HepG2 (cell line): ENCODE data around the gene AUP1. TPM values are rescaled to one million over a fixed set of nuclear protein-coding genes. Genes with fewer than 3 reads are reported as not detected.

Source experiments
- AFF4 ChIP-seq: sonication (generic); formaldehyde crosslinking; IDR thresholded peaks from 2 replicates; pipeline ENCODE4 v1.4.0; 2020; ENCODE audit warnings: missing genetic modification reagents
- ARID5B ChIP-seq: IDR thresholded peaks from 2 replicates; pipeline ENCODE4 v1.4.0; 2020; ENCODE audit warnings: mild to moderate bottlenecking, missing genetic modification reagents
- ATF5 ChIP-seq: sonication (generic); formaldehyde crosslinking; IDR thresholded peaks from 2 replicates; pipeline ENCODE4 v1.4.0; 2020; ENCODE audit warnings: mild to moderate bottlenecking, low read depth, missing genetic modification reagents
- HNF4A ChIP-seq: sonication (generic); formaldehyde crosslinking; IDR thresholded peaks from 2 replicates; pipeline ENCODE4 v1.4.0; 2020; ENCODE audit warnings: missing genetic modification reagents
- HOXD1 ChIP-seq: sonication (generic); formaldehyde crosslinking; IDR thresholded peaks from 2 replicates; pipeline ENCODE4 v1.5.0; 2020; ENCODE audit warnings: missing genetic modification reagents
- IKZF4 ChIP-seq: sonication (generic); formaldehyde crosslinking; IDR thresholded peaks from 2 replicates; pipeline ENCODE4 v1.5.1; 2020; ENCODE audit warnings: borderline replicate concordance, mild to moderate bottlenecking, low read depth, missing genetic modification reagents; ENCODE audit errors: not compliant biosample characterization
- NONO ChIP-seq, 2 experiments: fragments of 450-650 bp in 1 of 2; sonication (generic) in 1 of 2; formaldehyde crosslinking in 1 of 2; IDR thresholded peaks in 1 of 2; conservative IDR thresholded peaks in 1 of 2; 2 replicates each; pipeline versions ENCODE4 v1.6.1 to v1.8.0; 2017 to 2022; ENCODE audit warnings: mild to moderate bottlenecking in 1 of 2, missing genetic modification reagents in 1 of 2, moderate library complexity in 1 of 2
- SMYD3 ChIP-seq: sonication (generic); formaldehyde crosslinking; IDR thresholded peaks from 2 replicates; pipeline ENCODE4 v1.8.1; 2023; ENCODE audit warnings: mild to moderate bottlenecking, missing genetic modification reagents
- ZBTB34 ChIP-seq: sonication (generic); formaldehyde crosslinking; IDR thresholded peaks from 2 replicates; pipeline ENCODE4 v1.8.0; 2022; ENCODE audit warnings: mild to moderate bottlenecking, missing genetic modification reagents
- ZC3H4 ChIP-seq: sonication (generic); formaldehyde crosslinking; IDR thresholded peaks from 2 replicates; pipeline ENCODE4 v1.4.0; 2020; ENCODE audit warnings: missing genetic modification reagents, borderline replicate concordance
- ZIK1 ChIP-seq: sonication (generic); formaldehyde crosslinking; IDR thresholded peaks from 2 replicates; pipeline ENCODE4 v1.5.0; 2020; ENCODE audit warnings: mild to moderate bottlenecking, low read depth, missing genetic modification reagents, borderline replicate concordance
- ZNF710 ChIP-seq: sonication (generic); formaldehyde crosslinking; IDR thresholded peaks from 2 replicates; pipeline ENCODE4 v1.5.0; 2020; ENCODE audit warnings: mild to moderate bottlenecking, missing genetic modification reagents, borderline replicate concordance
- ZSCAN25 ChIP-seq: sonication (generic); formaldehyde crosslinking; IDR thresholded peaks from 2 replicates; pipeline ENCODE4 v1.8.0; 2022; ENCODE audit warnings: mild to moderate bottlenecking, missing genetic modification reagents
- polyA plus RNA-seq, 8 experiments: library from polyadenylated mRNA; depleted of rRNA in 3 of 8; stranded (reverse) in 7 of 8; unstranded in 1 of 8; fragments of >200 nt; fragmentation: Illumina TruSeq in 4 of 8; extraction: Trizol in 4 of 8; gene quantifications; 2 replicates each; pipeline versions ENCODE4 v1.2.1 to v1.2.3, GENCODE V29; 2011 to 2016; ENCODE audit warnings: low read depth in 4 of 8, missing spikeins in 1 of 8, mixed read lengths in 1 of 8; ENCODE audit not compliant: insufficient read depth in 1 of 8
- total RNA-seq, 5 experiments: library from RNA; depleted of rRNA; stranded (reverse); fragments of >200 nt; fragmentation: Illumina TruSeq; extraction: Trizol; gene quantifications; 2 replicates each; pipeline ENCODE4 v1.2.3, GENCODE V29; 2016; ENCODE audit warnings: low read depth in 1 of 5

The AUP1 gene
- total and polyA plus RNA-seq, 2 of the 13 experiments (the other 11 are each of a cell fraction or from before 2014, with no cell fraction given) = 174 to 267 TPM

- 0 out of 2 replicates have a peak, but pooled peaks have one; percentile 6 for TF ChIP-seq ZBTB34 (CRISPR knock-in tag)
- TF ChIP-seq IKZF4 (CRISPR knock-in tag) = peak; percentile 17
- 0 out of 2 replicates have a peak, but pooled peaks have one; percentile 64 for TF ChIP-seq ZSCAN25 (CRISPR knock-in tag)
- 0 out of 2 replicates have a peak, but pooled peaks have one; percentile 13 for TF ChIP-seq ATF5
- no peak for TF ChIP-seq AFF4
- TF ChIP-seq ZIK1 (CRISPR knock-in tag) = no peak
- TF ChIP-seq ZNF710 = 0 out of 2 replicates have a peak, but pooled peaks have one; percentile 8
- no peak for TF ChIP-seq NONO (IDR thresholded peaks at IDR 0.05)
- peak; percentile 51; the same call in 1 of the 2 replicates for TF ChIP-seq NONO (CRISPR knock-in tag; conservative IDR thresholded peaks at IDR 0.05)
- 0 out of 2 replicates have a peak, but pooled peaks have one; percentile 18 for TF ChIP-seq SMYD3 (CRISPR knock-in tag)
- 0 out of 2 replicates have a peak, but pooled peaks have one; percentile 3 for TF ChIP-seq HOXD1
- TF ChIP-seq HNF4A (CRISPR knock-in tag) = peak; percentile 24; the same call in 1 of the 2 replicates
- 0 out of 2 replicates have a peak, but pooled peaks have one; percentile 27 for TF ChIP-seq ZC3H4 (CRISPR knock-in tag)
- TF ChIP-seq ARID5B = no peak
Observed at GRCh38 chr2:74501335-74502071, 28.0 kb downstream of the AUP1 start (continued).
